ENCODE measurements around the gene RPUSD3.

RPUSD3 gene

DNA sequence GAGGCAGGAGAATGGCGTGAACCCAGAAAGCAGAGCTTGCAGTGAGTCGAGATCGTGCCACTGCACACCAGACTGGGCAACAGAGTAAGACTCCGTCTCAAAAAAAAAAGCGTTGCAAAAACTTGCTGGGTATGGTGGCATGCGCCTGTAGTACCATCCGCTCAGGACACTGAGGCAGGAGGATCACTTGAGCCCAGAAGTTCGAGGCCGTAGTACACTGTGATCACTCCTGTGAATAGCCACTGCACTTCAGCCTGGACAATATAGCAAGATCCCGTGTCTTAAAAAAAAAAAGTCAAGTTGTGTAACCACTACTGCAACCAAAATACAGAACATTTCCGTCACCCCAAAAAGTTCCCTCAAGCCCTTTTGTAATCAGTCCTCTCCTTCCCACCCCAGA is 49.4 kb downstream of the RPUSD3 start:
- TF ChIP-seq, protein P1, sequence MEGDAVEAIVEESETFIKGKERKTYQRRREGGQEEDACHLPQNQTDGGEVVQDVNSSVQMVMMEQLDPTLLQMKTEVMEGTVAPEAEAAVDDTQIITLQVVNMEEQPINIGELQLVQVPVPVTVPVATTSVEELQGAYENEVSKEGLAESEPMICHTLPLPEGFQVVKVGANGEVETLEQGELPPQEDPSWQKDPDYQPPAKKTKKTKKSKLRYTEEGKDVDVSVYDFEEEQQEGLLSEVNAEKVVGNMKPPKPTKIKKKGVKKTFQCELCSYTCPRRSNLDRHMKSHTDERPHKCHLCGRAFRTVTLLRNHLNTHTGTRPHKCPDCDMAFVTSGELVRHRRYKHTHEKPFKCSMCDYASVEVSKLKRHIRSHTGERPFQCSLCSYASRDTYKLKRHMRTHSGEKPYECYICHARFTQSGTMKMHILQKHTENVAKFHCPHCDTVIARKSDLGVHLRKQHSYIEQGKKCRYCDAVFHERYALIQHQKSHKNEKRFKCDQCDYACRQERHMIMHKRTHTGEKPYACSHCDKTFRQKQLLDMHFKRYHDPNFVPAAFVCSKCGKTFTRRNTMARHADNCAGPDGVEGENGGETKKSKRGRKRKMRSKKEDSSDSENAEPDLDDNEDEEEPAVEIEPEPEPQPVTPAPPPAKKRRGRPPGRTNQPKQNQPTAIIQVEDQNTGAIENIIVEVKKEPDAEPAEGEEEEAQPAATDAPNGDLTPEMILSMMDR (IDR thresholded peaks at IDR 0.05; ENCODE audit: low read depth, low read length): no peak
- H3K9me3 ChIP-seq: no peaks in the 10 kb centered on the region
- H3K4me1 ChIP-seq: no peaks in the 10 kb centered on the region
- no peak overlapping the region for H3K4me3 ChIP-seq (ENCODE audit: low read depth, low read length)
- no peaks in the 10 kb centered on the region; the same call in 1 of the 2 replicates for H3K36me3 ChIP-seq
- no peaks in the 10 kb centered on the region for H3K27me3 ChIP-seq
- DNase-seq: no peak

DNA sequence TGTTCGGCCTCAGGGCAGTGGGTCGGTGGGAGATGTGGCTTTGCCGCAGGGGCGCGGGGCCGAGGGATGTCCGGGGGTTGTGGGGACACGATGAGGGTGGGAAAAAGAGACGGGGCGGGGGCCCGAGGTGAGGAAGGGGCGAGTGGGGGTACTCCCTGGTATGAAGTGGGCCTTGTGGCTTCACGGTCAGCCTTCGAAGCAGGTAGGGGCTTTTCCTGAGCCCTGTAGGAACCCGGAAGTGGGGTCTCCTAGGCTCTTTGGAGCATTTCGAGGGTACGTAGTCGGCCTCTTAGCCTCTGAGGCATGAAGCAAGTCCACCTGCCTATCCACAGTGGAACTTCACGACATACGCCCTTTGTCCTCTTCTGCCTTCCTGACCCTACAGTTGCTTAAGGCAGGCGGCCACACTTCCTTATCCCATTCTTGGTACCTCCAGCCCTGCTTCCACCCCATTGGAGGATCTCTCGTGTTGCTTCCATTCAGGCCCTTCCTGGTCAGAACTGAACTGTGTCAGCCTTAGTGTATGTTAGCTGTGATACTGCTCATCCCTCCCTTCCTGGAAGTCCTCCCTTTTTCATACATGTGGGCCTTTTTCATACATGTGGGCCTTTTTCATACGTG is 50.5 kb downstream of the RPUSD3 start:
- TF ChIP-seq, protein P1 (IDR thresholded peaks at IDR 0.05; ENCODE audit: low read depth, low read length): no peak
- Histone ChIP-seq H3K36me3 (no peaks in the 10 kb centered on the region; the same call in 1 of the 2 replicates), H3K27me3 (no peaks in the 10 kb centered on the region), H3K4me1 (no peaks in the 10 kb centered on the region), H3K4me3 (ENCODE audit: low read depth, low read length) (peak overlapping the region; percentile 75), H3K9me3 (no peaks in the 10 kb centered on the region)
- no peak for DNase-seq

DNA sequence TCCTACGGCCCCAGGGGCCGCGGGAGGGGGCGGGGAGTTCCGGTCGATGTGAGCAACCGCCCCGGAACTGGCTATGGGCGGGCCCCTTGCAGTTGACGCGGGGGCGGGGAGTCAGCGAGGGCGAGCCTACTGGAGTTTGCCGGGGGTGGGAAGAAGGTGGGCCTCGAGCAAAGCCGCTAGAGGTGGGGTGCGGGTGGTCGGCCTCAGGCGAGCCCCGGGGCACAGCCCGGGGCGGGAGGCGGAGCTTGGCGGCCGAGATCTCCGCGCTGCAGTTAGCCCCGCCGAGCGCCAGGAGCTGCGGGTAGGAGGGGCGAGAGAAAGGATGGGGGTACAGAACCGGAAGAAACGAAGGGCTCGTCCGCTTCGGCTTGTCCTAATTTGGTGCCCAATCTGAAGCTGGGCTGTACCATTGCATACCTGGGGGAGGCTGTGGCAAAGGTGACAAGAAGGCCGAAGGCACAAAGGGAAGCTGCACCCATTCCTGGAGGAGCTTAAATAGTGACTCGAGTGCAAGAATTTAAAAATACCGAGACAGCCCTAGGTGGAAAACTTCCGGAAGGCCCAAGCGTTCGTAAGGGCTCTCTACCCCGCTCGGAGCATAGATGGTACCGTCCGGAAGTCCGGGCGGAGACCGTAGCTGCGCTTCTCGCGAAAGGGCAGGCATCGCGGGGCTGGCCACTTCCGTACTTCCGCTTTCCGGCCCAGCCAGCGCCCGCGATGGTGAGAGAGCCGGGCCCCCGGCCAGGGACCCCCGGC is 51.2 kb downstream of the RPUSD3 start, which contains the start of the genes ARPC4 and TADA3:
ARPC4 (plus strand) TSS at position 678 of the 756 bp plus-strand sequence; CDS start at position 718, 40 bp downstream.
TADA3 (minus strand) TSS at position 69 of the 756 bp plus-strand sequence. CDS start 1,007 bp downstream, outside the sequence.
- H3K4me1 ChIP-seq: no peaks in the 10 kb centered on the region
- H3K36me3 ChIP-seq: no peaks in the 10 kb centered on the region; the same call in 1 of the 2 replicates
- peak within 1 kb of the TSS; percentile 75 for H3K4me3 ChIP-seq (ENCODE audit: low read depth, low read length)
- peak; percentile 85 for DNase-seq
- no peaks in the 10 kb centered on the region for H3K9me3 ChIP-seq
- TF ChIP-seq, protein P1 (IDR thresholded peaks at IDR 0.05; ENCODE audit: low read depth, low read length): no peak
- H3K27me3 ChIP-seq: no peaks in the 10 kb centered on the region

DNA sequence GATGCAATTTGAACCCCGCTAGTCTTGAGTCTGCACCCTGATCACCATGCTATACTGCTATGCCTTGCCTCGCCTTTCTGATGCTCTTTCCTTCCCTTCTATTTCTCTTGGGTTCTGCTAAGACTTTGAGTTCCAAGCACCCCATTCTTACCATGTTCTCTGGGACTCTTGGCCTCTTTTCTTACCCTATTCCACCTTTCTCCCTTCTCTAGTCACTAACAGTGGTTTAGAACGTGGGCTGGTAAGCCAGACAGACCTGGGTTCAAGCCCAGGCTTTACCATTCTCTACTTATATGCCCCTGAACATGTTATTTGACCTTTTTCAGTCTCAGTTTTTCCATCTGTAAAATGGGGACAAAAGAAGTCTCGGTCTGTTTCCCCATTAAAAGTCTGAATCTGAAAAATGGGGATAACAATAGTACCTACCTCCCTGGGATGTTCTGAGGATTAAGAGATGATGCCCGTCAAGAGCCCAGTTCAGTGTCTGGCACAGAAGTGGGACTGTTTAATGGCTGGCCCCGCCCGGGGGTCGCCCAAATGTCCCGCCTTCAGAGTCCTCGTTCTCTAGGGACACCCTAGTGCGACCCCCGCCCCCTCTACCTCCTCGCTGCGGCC is 51.9 kb downstream of the RPUSD3 start:
- H3K4me3 ChIP-seq (ENCODE audit: low read depth, low read length): peak overlapping the region; percentile 75
- no peak for DNase-seq
- no peaks in the 10 kb centered on the region for H3K36me3 ChIP-seq

DNA sequence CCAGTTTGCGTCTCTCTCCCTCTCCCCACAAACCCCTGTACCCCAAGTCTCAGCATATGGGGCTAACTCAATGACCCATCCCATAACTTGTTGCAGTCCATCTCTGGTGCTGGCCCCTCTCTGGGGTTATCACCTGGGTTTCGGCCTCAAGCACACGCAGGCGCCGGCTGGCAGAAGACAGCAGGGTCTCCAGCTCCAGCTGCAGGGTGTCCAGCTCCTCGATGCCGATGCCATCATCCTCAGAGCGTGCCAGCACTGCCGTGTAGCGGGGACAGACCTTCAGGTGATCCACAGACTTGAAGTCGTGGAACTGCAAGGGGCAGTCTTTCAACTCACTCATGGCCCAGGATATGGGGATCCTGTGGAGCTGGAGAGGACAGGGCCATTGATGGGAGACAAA is 52.7 kb downstream of the RPUSD3 start:
- DNase-seq: no peak
- Histone ChIP-seq H3K4me1 (no peaks in the 10 kb centered on the region), H3K4me3 (ENCODE audit: low read depth, low read length) (no peak overlapping the region), H3K27me3 (no peaks in the 10 kb centered on the region), H3K36me3 (no peaks in the 10 kb centered on the region), H3K9me3 (no peaks in the 10 kb centered on the region)
- TF ChIP-seq, protein P1 (IDR thresholded peaks at IDR 0.05; ENCODE audit: low read depth, low read length): no peak

More for the DNA sequence above, 51.9 kb downstream of the RPUSD3 start:
- Histone ChIP-seq H3K9me3 (no peaks in the 10 kb centered on the region), H3K27me3 (no peaks in the 10 kb centered on the region), H3K4me1 (no peaks in the 10 kb centered on the region)
- TF ChIP-seq, protein P1 (IDR thresholded peaks at IDR 0.05; ENCODE audit: low read depth, low read length): no peak

Data from BE2C (cell line).